HepG2 (cell line): ENCODE results near the gene RRP12. TPM values are rescaled to one million over a fixed set of nuclear protein-coding genes. Genes with fewer than 3 reads are reported as not detected.

Experiments used
- ATF2 ChIP-seq: sonication (generic); formaldehyde crosslinking; IDR thresholded peaks from 2 replicates; pipeline ENCODE4 v1.4.0; 2020; ENCODE audit warnings: missing genetic modification reagents
- FOSL2 ChIP-seq: sonication (generic); formaldehyde crosslinking; IDR thresholded peaks from 2 replicates; pipeline ENCODE4 v1.4.0; 2020; ENCODE audit warnings: missing genetic modification reagents
- HNRNPL ChIP-seq: fragments of 200-400 bp; formaldehyde crosslinking; IDR thresholded peaks from 2 replicates; pipeline ENCODE4 v1.6.1; 2017; ENCODE audit warnings: mild to moderate bottlenecking, low read depth, low read length
- HNRNPLL ChIP-seq: fragments of 200-400 bp; formaldehyde crosslinking; IDR thresholded peaks from 2 replicates; pipeline ENCODE4 v1.6.1; 2017; ENCODE audit warnings: mild to moderate bottlenecking, low read depth, low read length; ENCODE audit not compliant: poor library complexity, severe bottlenecking
- IKZF4 ChIP-seq: sonication (generic); formaldehyde crosslinking; IDR thresholded peaks from 2 replicates; pipeline ENCODE4 v1.5.1; 2020; ENCODE audit warnings: borderline replicate concordance, mild to moderate bottlenecking, low read depth, missing genetic modification reagents; ENCODE audit errors: not compliant biosample characterization
- JUND ChIP-seq: sonication (generic); formaldehyde crosslinking; IDR thresholded peaks from 2 replicates; pipeline ENCODE4 v1.8.0; 2022; ENCODE audit warnings: mild to moderate bottlenecking, missing genetic modification reagents
- KAT8 ChIP-seq: IDR thresholded peaks from 2 replicates; pipeline ENCODE4 v1.6.1; 2016; ENCODE audit warnings: missing genetic modification reagents, missing compliant biosample characterization
- NR2C2 ChIP-seq: sonication (generic); formaldehyde crosslinking; IDR thresholded peaks from 2 replicates; pipeline ENCODE4 v1.4.0; 2020; ENCODE audit warnings: missing genetic modification reagents, mild to moderate bottlenecking, moderate library complexity, borderline replicate concordance
- PHB2 ChIP-seq: fragments of 450-650 bp; IDR thresholded peaks from 2 replicates; pipeline ENCODE4 v1.6.1; 2018; ENCODE audit not compliant: partially characterized antibody
- POLR2A ChIP-seq, 2 experiments: IDR thresholded peaks; 2 replicates each; pipeline ENCODE4 v1.6.1; 2011; ENCODE audit warnings: low read depth in 2 of 2, low read length in 2 of 2, mild to moderate bottlenecking in 1 of 2, moderate library complexity in 1 of 2; ENCODE audit not compliant: insufficient read depth in 1 of 2
- PPARG ChIP-seq: conservative IDR thresholded peaks from 2 replicates; pipeline ENCODE4 v1.6.1; 2016; ENCODE audit warnings: missing biosample characterization, missing genetic modification reagents
- SRSF1 ChIP-seq: fragments of 200-400 bp; formaldehyde crosslinking; optimal IDR thresholded peaks from 2 replicates; pipeline ENCODE3; 2017; ENCODE audit warnings: mild to moderate bottlenecking, low read depth, low read length, moderate library complexity
- ZFY ChIP-seq: sonication (generic); formaldehyde crosslinking; IDR thresholded peaks from 2 replicates; pipeline ENCODE4 v1.4.0; 2020; ENCODE audit warnings: missing genetic modification reagents
- ZNF260 ChIP-seq: sonication (generic); formaldehyde crosslinking; IDR thresholded peaks from 2 replicates; pipeline ENCODE4 v1.4.0; 2020; ENCODE audit warnings: missing genetic modification reagents, low read depth, mild to moderate bottlenecking, borderline replicate concordance
- ZNF317 ChIP-seq: sonication (generic); formaldehyde crosslinking; IDR thresholded peaks from 2 replicates; pipeline ENCODE4 v1.5.0; 2020; ENCODE audit warnings: mild to moderate bottlenecking, missing genetic modification reagents
- ZNF331 ChIP-seq: sonication (generic); formaldehyde crosslinking; IDR thresholded peaks from 2 replicates; pipeline ENCODE4 v1.4.0; 2020; ENCODE audit warnings: missing genetic modification reagents
- ZNF354B ChIP-seq: sonication (generic); formaldehyde crosslinking; IDR thresholded peaks from 2 replicates; pipeline ENCODE4 v1.8.0; 2022; ENCODE audit warnings: mild to moderate bottlenecking, missing genetic modification reagents
- ZNF644 ChIP-seq: IDR thresholded peaks from 2 replicates; pipeline ENCODE4 v1.6.1; 2016; ENCODE audit warnings: low read depth
- ZNF710 ChIP-seq: sonication (generic); formaldehyde crosslinking; IDR thresholded peaks from 2 replicates; pipeline ENCODE4 v1.5.0; 2020; ENCODE audit warnings: mild to moderate bottlenecking, missing genetic modification reagents, borderline replicate concordance
- ZNF841 ChIP-seq: sonication (generic); formaldehyde crosslinking; IDR thresholded peaks from 2 replicates; pipeline ENCODE4 v1.8.1; 2023; ENCODE audit warnings: missing genetic modification reagents, borderline replicate concordance
- polyA plus RNA-seq, 8 experiments: library from polyadenylated mRNA; depleted of rRNA in 3 of 8; stranded (reverse) in 7 of 8; unstranded in 1 of 8; fragments of >200 nt; fragmentation: Illumina TruSeq in 4 of 8; extraction: Trizol in 4 of 8; gene quantifications; 2 replicates each; pipeline versions ENCODE4 v1.2.1 to v1.2.3, GENCODE V29; 2011 to 2016; ENCODE audit warnings: low read depth in 4 of 8, missing spikeins in 1 of 8, mixed read lengths in 1 of 8; ENCODE audit not compliant: insufficient read depth in 1 of 8
- total RNA-seq, 5 experiments: library from RNA; depleted of rRNA; stranded (reverse); fragments of >200 nt; fragmentation: Illumina TruSeq; extraction: Trizol; gene quantifications; 2 replicates each; pipeline ENCODE4 v1.2.3, GENCODE V29; 2016; ENCODE audit warnings: low read depth in 1 of 5
- TF ChIP-seq, protein P1 (sequence below): sonication (generic); formaldehyde crosslinking; conservative IDR thresholded peaks from 2 replicates; pipeline ENCODE4 v1.4.0; 2020; ENCODE audit warnings: mild to moderate bottlenecking, missing genetic modification reagents, moderate library complexity

RRP12 gene
- total and polyA plus RNA-seq, 2 of the 13 experiments (the other 11 are each of a cell fraction or from before 2014, with no cell fraction given) = 13.2 to 39.4 TPM

GRCh38 chr10:97445722-97446639 is 44.8 kb upstream of the RRP12 start, which contains the start of the genes EXOSC1 and ZDHHC16 (continued):
- TF ChIP-seq, protein P1, sequence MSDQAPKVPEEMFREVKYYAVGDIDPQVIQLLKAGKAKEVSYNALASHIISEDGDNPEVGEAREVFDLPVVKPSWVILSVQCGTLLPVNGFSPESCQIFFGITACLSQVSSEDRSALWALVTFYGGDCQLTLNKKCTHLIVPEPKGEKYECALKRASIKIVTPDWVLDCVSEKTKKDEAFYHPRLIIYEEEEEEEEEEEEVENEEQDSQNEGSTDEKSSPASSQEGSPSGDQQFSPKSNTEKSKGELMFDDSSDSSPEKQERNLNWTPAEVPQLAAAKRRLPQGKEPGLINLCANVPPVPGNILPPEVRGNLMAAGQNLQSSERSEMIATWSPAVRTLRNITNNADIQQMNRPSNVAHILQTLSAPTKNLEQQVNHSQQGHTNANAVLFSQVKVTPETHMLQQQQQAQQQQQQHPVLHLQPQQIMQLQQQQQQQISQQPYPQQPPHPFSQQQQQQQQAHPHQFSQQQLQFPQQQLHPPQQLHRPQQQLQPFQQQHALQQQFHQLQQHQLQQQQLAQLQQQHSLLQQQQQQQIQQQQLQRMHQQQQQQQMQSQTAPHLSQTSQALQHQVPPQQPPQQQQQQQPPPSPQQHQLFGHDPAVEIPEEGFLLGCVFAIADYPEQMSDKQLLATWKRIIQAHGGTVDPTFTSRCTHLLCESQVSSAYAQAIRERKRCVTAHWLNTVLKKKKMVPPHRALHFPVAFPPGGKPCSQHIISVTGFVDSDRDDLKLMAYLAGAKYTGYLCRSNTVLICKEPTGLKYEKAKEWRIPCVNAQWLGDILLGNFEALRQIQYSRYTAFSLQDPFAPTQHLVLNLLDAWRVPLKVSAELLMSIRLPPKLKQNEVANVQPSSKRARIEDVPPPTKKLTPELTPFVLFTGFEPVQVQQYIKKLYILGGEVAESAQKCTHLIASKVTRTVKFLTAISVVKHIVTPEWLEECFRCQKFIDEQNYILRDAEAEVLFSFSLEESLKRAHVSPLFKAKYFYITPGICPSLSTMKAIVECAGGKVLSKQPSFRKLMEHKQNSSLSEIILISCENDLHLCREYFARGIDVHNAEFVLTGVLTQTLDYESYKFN = no peak; the same call in 1 of the 2 replicates
- TF ChIP-seq PHB2 = no peak
- 0 out of 2 replicates have a peak, but pooled peaks have one; percentile 35 for TF ChIP-seq PPARG (CRISPR knock-in tag)
- TF ChIP-seq FOSL2 (CRISPR knock-in tag) = peak; percentile 43; the same call in 1 of the 2 replicates
- peak; percentile 15 for TF ChIP-seq IKZF4
- TF ChIP-seq KAT8 (CRISPR knock-in tag) = peak; percentile 88
- TF ChIP-seq ZNF841 (CRISPR knock-in tag) = no peak
- TF ChIP-seq HNRNPL = 0 out of 2 replicates have a peak, but pooled peaks have one; percentile 60
- TF ChIP-seq NR2C2 = peak; percentile 79
- peak; percentile 51; the same call in 1 of the 2 replicates for TF ChIP-seq ZNF331 (CRISPR knock-in tag)
- peak; percentile 33; the same call in 1 of the 2 replicates for TF ChIP-seq ZNF317
- no peak for TF ChIP-seq SRSF1
- TF ChIP-seq ZFY (CRISPR knock-in tag) = peak; percentile 99
- TF ChIP-seq ZNF260 (CRISPR knock-in tag) = no peak
- peak; percentile 38 for TF ChIP-seq HNRNPLL
- TF ChIP-seq ZNF354B (CRISPR knock-in tag) = no peak
- TF ChIP-seq POLR2A (IDR thresholded peaks at IDR 0.05; ENCODE audit: insufficient read depth in 1 of 2, low read depth in 2 of 2, low read length in 2 of 2) = peak; percentile 73 to 84
- no peak for TF ChIP-seq ZNF644 (CRISPR knock-in tag)
- TF ChIP-seq ATF2 = 0 out of 2 replicates have a peak, but pooled peaks have one; percentile 13
- TF ChIP-seq ZNF710 (CRISPR knock-in tag) = peak; percentile 37; the same call in 1 of the 2 replicates
- no peak for TF ChIP-seq JUND
